ENCODE results near the gene BRAF. TPM values are rescaled to one million over a fixed set of nuclear protein-coding genes. Genes with fewer than 3 reads are reported as not detected.
A peak's percentile ranks its signal among the peaks of the same experiment; 100 is the strongest.
"Not testable (repeated sequence)": the region's sequence is repeated elsewhere in the genome, so short reads cannot be mapped to it uniquely, and the experiment has no call there.

Gene BRAF
- total and polyA plus RNA-seq, 8 donors, result 24.5 to 35.9 (median 29.6) TPM

DNA sequence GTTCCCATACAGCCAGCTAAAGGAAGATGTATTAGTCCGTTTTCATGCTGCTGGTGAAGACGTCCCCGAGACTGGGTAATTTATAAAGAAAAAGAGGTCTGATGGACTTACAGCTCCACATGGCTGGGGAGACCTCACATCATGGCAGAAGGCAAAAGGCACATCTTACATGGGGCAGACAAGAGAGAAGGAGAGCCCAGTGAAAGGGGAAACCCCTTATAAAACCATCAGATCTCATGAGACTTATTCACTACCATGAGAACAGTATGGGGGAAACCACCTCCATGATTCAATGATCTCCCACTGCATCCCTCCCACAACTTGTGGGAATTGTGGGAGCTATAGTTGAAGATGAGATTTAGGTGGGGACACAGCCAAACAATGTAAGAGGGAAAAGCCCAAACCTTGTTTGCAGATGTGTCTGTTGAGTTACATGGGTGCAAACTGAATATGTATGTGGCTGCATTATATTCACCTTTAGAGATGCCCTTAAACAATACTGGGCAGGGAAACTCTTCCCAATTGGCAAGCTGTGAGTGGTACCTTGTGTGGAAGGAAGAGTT lies 13.1 kb upstream of the BRAF start:
- no peak for DNase-seq
- no peaks in the 10 kb centered on the region for H3K4me1 ChIP-seq
- intact Hi-C loops (cut with DNase I), result no loop called here
- H3K27me3 ChIP-seq, result no peaks in the 10 kb centered on the region
- no peak for ATAC-seq
- TF ChIP-seq CTCF (IDR thresholded peaks at IDR 0.05), result no peak
- no peak overlapping the region for H3K27ac ChIP-seq
- no peaks in the 10 kb centered on the region for H3K36me3 ChIP-seq
- no peaks in the 10 kb centered on the region for H3K9me3 ChIP-seq
- H3K4me3 ChIP-seq, result no peak overlapping the region

DNA sequence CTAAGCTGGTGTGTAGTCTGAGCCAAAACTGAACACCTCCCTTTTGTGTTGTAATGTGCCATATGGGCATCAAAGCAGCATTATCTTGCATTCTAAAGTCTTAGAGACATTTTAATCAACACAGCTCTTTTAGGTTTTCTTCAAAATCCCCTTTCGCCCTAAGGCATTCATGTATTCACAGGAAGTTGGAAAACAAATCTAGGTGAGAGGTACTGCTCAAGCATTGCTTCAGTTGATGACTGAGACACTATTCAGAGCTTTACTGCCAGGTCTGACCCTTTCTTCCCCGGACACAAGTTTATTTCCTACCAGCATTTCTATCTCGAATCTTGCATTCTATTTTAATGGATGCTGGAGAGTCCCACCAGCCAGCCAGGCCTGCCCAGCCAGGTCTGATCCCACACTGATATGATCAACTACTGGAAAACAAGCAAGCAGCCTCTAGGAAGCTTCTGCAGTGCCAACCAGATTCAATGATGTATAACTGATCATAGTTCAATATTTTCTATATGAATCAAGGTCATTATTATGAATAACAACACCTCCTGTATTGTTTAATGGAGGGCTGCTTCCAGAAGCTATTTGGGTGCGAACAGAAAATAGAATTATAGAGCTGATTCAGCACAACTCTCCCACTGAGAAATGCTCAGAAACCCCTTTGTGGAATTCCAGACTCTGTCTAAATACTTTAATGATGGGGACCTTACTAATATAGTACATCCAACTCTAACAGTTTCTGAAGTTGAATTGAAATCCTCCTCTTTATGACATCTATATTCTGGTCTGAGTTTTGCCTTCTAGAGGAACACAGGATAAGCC lies 4.0 kb upstream of the BRAF start:
- Histone ChIP-seq H3K4me1 (peaks cover 0 to 6% of the 10 kb centered on the region in 2 donors), H3K4me3 (no peak overlapping the region), H3K36me3 (no peaks in the 10 kb centered on the region), H3K9me3 (peaks cover 0 to 3% of the 10 kb centered on the region in 2 donors), H3K27ac (no peak overlapping the region), H3K27me3 (no peaks in the 10 kb centered on the region)
- DNase-seq (no peak), ATAC-seq (no peak)
- intact Hi-C loops (cut with DNase I), result no loop called here
- TF ChIP-seq CTCF (IDR thresholded peaks at IDR 0.05), result no peak

DNA sequence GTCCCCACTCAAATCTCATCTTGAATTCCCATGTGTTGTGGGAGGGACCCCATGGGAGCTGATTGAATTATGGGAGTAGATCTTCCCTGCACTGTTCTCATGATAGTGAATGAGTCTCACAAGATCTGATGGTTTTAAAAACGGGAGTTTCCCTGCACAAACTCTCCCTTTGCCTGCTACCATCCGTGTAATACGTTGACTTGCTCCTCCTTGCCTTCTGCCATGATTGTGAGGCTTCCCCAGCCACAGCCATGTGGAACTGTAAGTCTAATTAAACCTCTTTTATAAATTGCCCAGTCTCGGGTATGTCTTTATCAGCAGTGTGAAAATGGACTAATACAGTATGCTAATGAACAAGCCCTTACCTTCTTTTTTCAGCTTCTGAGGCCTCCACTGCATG lies 3.2 kb upstream of the BRAF start:
- intact Hi-C loops (cut with DNase I); H3K36me3 ChIP-seq; H3K27ac ChIP-seq; H3K27me3 ChIP-seq; H3K9me3 ChIP-seq; ATAC-seq; H3K4me3 ChIP-seq; DNase-seq: not testable (repeated sequence)
- peaks cover 0 to 14% of the 10 kb centered on the region in 2 donors for H3K4me1 ChIP-seq

DNA sequence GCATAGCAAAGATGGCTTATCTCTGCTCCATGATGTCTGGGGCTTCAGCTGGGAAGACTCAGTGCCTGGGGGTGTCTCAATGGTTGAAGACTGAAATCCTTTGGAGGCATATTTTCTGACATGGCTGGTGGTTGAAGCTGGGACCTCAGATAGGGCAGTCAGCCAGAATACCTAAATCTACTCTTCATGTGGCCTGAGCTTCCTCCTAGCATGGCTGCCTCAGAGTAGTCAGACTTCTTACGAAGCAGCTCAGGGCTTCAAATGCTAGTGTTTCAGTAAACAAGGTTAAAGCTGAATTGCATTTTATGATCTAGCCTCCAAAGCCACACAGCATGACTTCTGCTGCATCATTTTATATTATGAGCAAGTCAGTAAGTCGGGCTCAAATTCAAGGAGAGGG lies 2.6 kb upstream of the BRAF start:
- Histone ChIP-seq H3K9me3 (peaks cover 0 to 3% of the 10 kb centered on the region in 2 donors), H3K27me3 (no peaks in the 10 kb centered on the region), H3K27ac (no peak overlapping the region), H3K4me3 (no peak overlapping the region), H3K36me3 (no peaks in the 10 kb centered on the region), H3K4me1 (peaks cover 0 to 20% of the 10 kb centered on the region in 2 donors)
- ATAC-seq (no peak), DNase-seq (no peak)
- no peak for TF ChIP-seq CTCF (IDR thresholded peaks at IDR 0.05)
- intact Hi-C loops (cut with DNase I), result no loop called here

DNA sequence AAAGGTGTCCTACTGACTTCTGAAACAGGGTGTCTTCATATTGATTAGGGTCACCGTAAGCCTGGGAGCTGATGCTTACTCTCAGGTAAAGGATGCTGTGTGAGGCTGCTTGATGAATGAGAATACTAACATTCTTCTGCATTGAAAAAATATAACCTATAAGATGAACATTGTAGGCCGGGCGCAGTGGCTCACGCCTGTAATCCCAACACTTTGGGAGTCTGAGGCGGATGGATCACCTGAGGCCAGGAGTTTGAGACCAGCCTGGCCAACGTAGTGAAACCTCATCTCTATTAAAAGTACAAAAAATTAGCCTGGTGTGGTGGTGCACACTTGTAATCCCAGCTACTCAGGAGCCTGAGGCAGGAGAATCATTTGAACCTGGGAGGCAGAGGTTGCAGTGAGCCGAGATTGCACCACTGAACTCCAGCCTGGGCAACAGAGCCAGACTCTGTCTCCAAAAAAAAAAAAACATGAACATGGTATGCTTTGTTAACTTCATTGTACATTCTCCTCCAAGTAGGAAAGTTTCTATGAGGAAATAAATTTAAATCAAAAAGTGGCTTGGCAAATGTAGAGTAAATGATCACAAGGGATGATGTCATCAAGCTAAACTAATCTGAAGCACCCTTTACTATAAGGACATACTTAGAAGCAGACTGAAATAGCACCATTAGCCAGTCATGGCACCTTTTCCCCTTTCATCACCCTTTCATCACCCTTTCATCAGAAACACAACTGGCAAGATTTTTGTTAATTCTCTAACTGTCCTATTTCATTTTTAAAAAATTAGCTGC lies 1.5 kb upstream of the BRAF start:
- H3K9me3 ChIP-seq, result peaks cover 0 to 3% of the 10 kb centered on the region in 2 donors
- H3K27me3 ChIP-seq, result no peaks in the 10 kb centered on the region
- H3K4me1 ChIP-seq, result peaks cover 0 to 31% of the 10 kb centered on the region in 2 donors
- H3K27ac ChIP-seq, result no peak overlapping the region
- no peak for DNase-seq
- intact Hi-C loops (cut with DNase I), result no loop called here
- TF ChIP-seq CTCF (IDR thresholded peaks at IDR 0.05), result no peak
- no peak overlapping the region for H3K4me3 ChIP-seq
- peak; percentile 2 for ATAC-seq
- H3K36me3 ChIP-seq, result no peaks in the 10 kb centered on the region
